H9 (cell line): Measurements from ENCODE around the gene PARK7. TPM values are rescaled to one million over a fixed set of nuclear protein-coding genes. Genes with fewer than 3 reads are reported as not detected.

Experiments
- DNase-seq: peaks from one replicate; pipeline ENCODE4 v3.0.0-alpha.2; 2017
- H2AFZ ChIP-seq: one replicate; pipeline ENCODE4 v1.6.1; 2013; ENCODE audit warnings: mild to moderate bottlenecking, low read length, control low read depth, moderate library complexity
- H2AK5ac ChIP-seq: 2 replicates; pipeline ENCODE4 v1.6.1; 2013; ENCODE audit warnings: low read length, control low read depth, mixed read lengths; ENCODE audit not compliant: insufficient read length
- H2BK120ac ChIP-seq: one replicate; pipeline ENCODE4 v1.6.1; 2013; ENCODE audit warnings: low read depth, mild to moderate bottlenecking, low read length, control low read depth, inconsistent platforms; ENCODE audit not compliant: poor library complexity, severe bottlenecking
- H2BK12ac ChIP-seq: 2 replicates; pipeline ENCODE4 v1.6.1; 2013; ENCODE audit warnings: low read length, control low read depth, mixed read lengths, low read depth; ENCODE audit not compliant: insufficient read length
- H2BK15ac ChIP-seq: 2 replicates; pipeline ENCODE4 v1.6.1; 2013; ENCODE audit warnings: low read depth, low read length, control low read depth
- H2BK20ac ChIP-seq: one replicate; pipeline ENCODE4 v1.6.1; 2013; ENCODE audit warnings: low read depth, mild to moderate bottlenecking, low read length, control low read depth, inconsistent platforms; ENCODE audit not compliant: poor library complexity, severe bottlenecking
- H2BK5ac ChIP-seq: 2 replicates; pipeline ENCODE4 v1.6.1; 2013; ENCODE audit warnings: low read length, control low read depth, mixed read lengths; ENCODE audit not compliant: insufficient read length
- H3K14ac ChIP-seq: 2 replicates; pipeline ENCODE4 v1.6.1; 2013; ENCODE audit warnings: low read length, control low read depth; ENCODE audit not compliant: insufficient read depth
- H3K18ac ChIP-seq: 2 replicates; pipeline ENCODE4 v1.6.1; 2013; ENCODE audit warnings: low read depth, mild to moderate bottlenecking, mixed read lengths, low read length, control low read depth; ENCODE audit not compliant: insufficient read length
- H3K23ac ChIP-seq: 2 replicates; pipeline ENCODE4 v1.6.1; 2013; ENCODE audit warnings: low read length, control low read depth, mixed read lengths, low read depth; ENCODE audit not compliant: insufficient read length
- H3K23me2 ChIP-seq: 2 replicates; pipeline ENCODE4 v1.6.1; 2013; ENCODE audit warnings: low read depth, mild to moderate bottlenecking, mixed read lengths, low read length, control low read depth; ENCODE audit not compliant: insufficient read length, poor library complexity, severe bottlenecking
- H3K27ac ChIP-seq: 2 replicates; pipeline ENCODE4 v1.5.1; 2013; ENCODE audit warnings: low read length, control low read depth, mixed read lengths, low read depth; ENCODE audit not compliant: insufficient read length
- H3K27me3 ChIP-seq: 2 replicates; pipeline ENCODE4 v1.6.1; 2013; ENCODE audit warnings: low read length, control low read depth, inconsistent platforms; ENCODE audit not compliant: insufficient read depth
- H3K4ac ChIP-seq: 2 replicates; pipeline ENCODE4 v1.6.1; 2013; ENCODE audit warnings: low read depth, mild to moderate bottlenecking, control low read depth, inconsistent platforms, low read length, moderate library complexity
- H3K4me1 ChIP-seq: 2 replicates; pipeline ENCODE4 v1.6.1; 2013; ENCODE audit warnings: low read length, control low read depth, inconsistent platforms; ENCODE audit not compliant: insufficient read depth
- H3K4me2 ChIP-seq: 2 replicates; pipeline ENCODE4 v1.6.1; 2013; ENCODE audit warnings: low read length, control low read depth, mixed read lengths; ENCODE audit not compliant: insufficient read length, insufficient read depth
- H3K56ac ChIP-seq: 2 replicates; pipeline ENCODE4 v1.6.1; 2013; ENCODE audit warnings: low read depth, mild to moderate bottlenecking, mixed read lengths, low read length, control low read depth; ENCODE audit not compliant: insufficient read length
- H3K79me1 ChIP-seq: 2 replicates; pipeline ENCODE4 v1.6.1; 2013; ENCODE audit warnings: low read depth, mild to moderate bottlenecking, moderate library complexity, low read length, control low read depth, inconsistent platforms; ENCODE audit not compliant: insufficient read depth, poor library complexity, severe bottlenecking
- H3K79me2 ChIP-seq: 2 replicates; pipeline ENCODE4 v1.6.1; 2013; ENCODE audit warnings: low read length, control low read depth, inconsistent platforms; ENCODE audit not compliant: insufficient read depth
- H3K9ac ChIP-seq: 2 replicates; pipeline ENCODE4 v1.6.1; 2013; ENCODE audit warnings: low read length, control low read depth, mixed read lengths; ENCODE audit not compliant: insufficient read length; ENCODE audit errors: extremely low read depth
- H3K9me3 ChIP-seq: one replicate; pipeline ENCODE4 v1.6.1; 2013; ENCODE audit warnings: low read depth, low read length, inconsistent platforms; ENCODE audit not compliant: control insufficient read depth
- H3T11ph ChIP-seq: one replicate; pipeline ENCODE4 v1.6.1; 2013; ENCODE audit warnings: mild to moderate bottlenecking, low read length, control low read depth, inconsistent platforms
- H4K20me1 ChIP-seq: one replicate; pipeline ENCODE4 v1.6.1; 2013; ENCODE audit not compliant: control insufficient read depth, insufficient read length, insufficient read depth
- H4K5ac ChIP-seq: 2 replicates; pipeline ENCODE4 v1.6.1; 2013; ENCODE audit warnings: low read depth, mild to moderate bottlenecking, mixed read lengths, low read length, control low read depth; ENCODE audit not compliant: insufficient read length
- H4K8ac ChIP-seq: replicated peaks from 2 replicates; pipeline ENCODE4 v1.6.1; 2013; ENCODE audit warnings: low read length, control low read depth, mixed read lengths, low read depth; ENCODE audit not compliant: insufficient read length
- H4K91ac ChIP-seq: 2 replicates; pipeline ENCODE4 v1.6.1; 2013; ENCODE audit warnings: low read depth, mild to moderate bottlenecking, moderate library complexity, mixed read lengths, low read length, control low read depth; ENCODE audit not compliant: insufficient read length
- H3K27ac Mint-ChIP-seq, 3 experiments: 2 replicates in 2 of 3; 3 replicates in 1 of 3; pipeline ENCODE4 v1.8.0; 2020 to 2021; ENCODE audit warnings: mixed read lengths in 3 of 3, mild to moderate bottlenecking in 1 of 3, moderate library complexity in 1 of 3
- H3K27me3 Mint-ChIP-seq: 2 replicates; pipeline ENCODE4 v1.8.0; 2021; ENCODE audit warnings: low read depth, mild to moderate bottlenecking, moderate library complexity, mixed read lengths
- H3K36me3 Mint-ChIP-seq, 3 experiments: 2 replicates in 2 of 3; 3 replicates in 1 of 3; pipeline ENCODE4 v1.8.0; 2020 to 2021; ENCODE audit warnings: low read depth in 3 of 3, mixed read lengths in 3 of 3; ENCODE audit not compliant: insufficient read depth in 1 of 3
- H3K4me1 Mint-ChIP-seq, 2 experiments: 2 replicates each; pipeline ENCODE4 v1.8.0; 2020; ENCODE audit warnings: mixed read lengths in 2 of 2
- H3K4me3 Mint-ChIP-seq, 2 experiments: 2 replicates in 1 of 2; 3 replicates in 1 of 2; pipeline ENCODE4 v1.8.0; 2020 to 2021; ENCODE audit warnings: mild to moderate bottlenecking in 2 of 2, mixed read lengths in 2 of 2, moderate library complexity in 1 of 2
- H3K9me3 Mint-ChIP-seq, 2 experiments: 2 replicates in 1 of 2; 3 replicates in 1 of 2; pipeline ENCODE4 v1.8.0; 2020; ENCODE audit warnings: mild to moderate bottlenecking in 2 of 2, mixed read lengths in 2 of 2, moderate library complexity in 1 of 2
- WGBS: extraction: QIAGEN DNeasy Blood & Tissue Kit; methylation state at CpG from one replicate; pipeline ENCODE4 v1.1.7; 2013; ENCODE audit warnings: missing lambda C conversion rate, low lambda C conversion rate, mixed read lengths; ENCODE audit not compliant: insufficient read length; ENCODE audit errors: extremely low coverage; 5-methylcytosine and 5-hydroxymethylcytosine counted together
- total RNA-seq: library from RNA; stranded (reverse); gene quantifications from 2 replicates; pipeline ENCODE4 v1.2.1, GENCODE V29; 2021
- TF ChIP-seq, protein P1 (sequence below): fragments of 200-600 bp; sonication (generic); conservative IDR thresholded peaks from 3 replicates; pipeline ENCODE4 v1.8.0; 2021; ENCODE audit warnings: antibody characterized with exemption, mild to moderate bottlenecking

Gene PARK7
- total RNA-seq, 1 experiment from 2014 or later: 370 TPM

DNA sequence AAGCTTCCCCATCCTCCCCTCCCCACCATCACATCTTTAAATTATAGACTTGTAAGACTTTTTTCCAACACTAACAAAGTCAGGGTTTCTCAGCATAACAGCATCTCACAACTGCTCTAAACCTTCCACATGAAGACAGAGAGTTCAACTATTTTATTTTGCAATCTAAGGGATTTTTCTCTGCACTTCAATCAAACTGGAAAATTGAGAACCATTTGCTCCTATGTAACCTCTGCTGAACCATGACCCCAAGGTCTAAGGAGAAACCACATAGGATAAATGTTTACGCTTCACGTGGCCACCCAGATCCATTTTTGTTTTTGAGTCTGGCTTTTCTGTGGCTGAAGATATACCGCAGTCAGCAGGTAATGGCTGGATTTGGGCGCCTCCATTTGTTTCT is 51.4 kb downstream of the PARK7 start:
- Histone ChIP-seq H4K91ac (no peak overlapping the region), H3K23ac (no peak overlapping the region), H3K9me3 (no peaks in the 10 kb centered on the region), H4K8ac (no peak overlapping the region), H2BK12ac (no peak overlapping the region), H2AK5ac (no peak overlapping the region), H3K27me3 (no peaks in the 10 kb centered on the region), H3K79me1 (peaks cover 10% of the 10 kb centered on the region), H2BK120ac (no peak overlapping the region), H3K18ac (no peak overlapping the region), H3K4me2 (no peak overlapping the region), H3K23me2 (no peaks in the 10 kb centered on the region), H3K27ac (no peak overlapping the region), H3K4me1 (peaks cover 3% of the 10 kb centered on the region; the same call in 1 of the 2 replicates), H4K20me1 (no peaks in the 10 kb centered on the region), H3K14ac (no peak overlapping the region), H3K79me2 (peaks cover 15% of the 10 kb centered on the region; the same call in 1 of the 2 replicates), H2BK20ac (no peak overlapping the region), H2AFZ (no peak overlapping the region), H3K4ac (no peak overlapping the region), H4K5ac (no peak overlapping the region), H2BK15ac (no peak overlapping the region), H2BK5ac (no peak overlapping the region), H3K9ac (no peak overlapping the region), H3T11ph (no peak overlapping the region), H3K56ac (no peak overlapping the region)
- Mint-ChIP-seq H3K27me3 (no peaks in the 10 kb centered on the region), H3K9me3 (no peaks in the 10 kb centered on the region), H3K27ac (no peak overlapping the region), H3K4me1 (peaks cover 27 to 31% of the 10 kb centered on the region in 2 experiments), H3K4me3 (no peak overlapping the region), H3K36me3 (peaks cover 28 to 45% (median 29%) of the 10 kb centered on the region in 3 experiments)
- DNase-seq: no peak
- TF ChIP-seq, protein P1, sequence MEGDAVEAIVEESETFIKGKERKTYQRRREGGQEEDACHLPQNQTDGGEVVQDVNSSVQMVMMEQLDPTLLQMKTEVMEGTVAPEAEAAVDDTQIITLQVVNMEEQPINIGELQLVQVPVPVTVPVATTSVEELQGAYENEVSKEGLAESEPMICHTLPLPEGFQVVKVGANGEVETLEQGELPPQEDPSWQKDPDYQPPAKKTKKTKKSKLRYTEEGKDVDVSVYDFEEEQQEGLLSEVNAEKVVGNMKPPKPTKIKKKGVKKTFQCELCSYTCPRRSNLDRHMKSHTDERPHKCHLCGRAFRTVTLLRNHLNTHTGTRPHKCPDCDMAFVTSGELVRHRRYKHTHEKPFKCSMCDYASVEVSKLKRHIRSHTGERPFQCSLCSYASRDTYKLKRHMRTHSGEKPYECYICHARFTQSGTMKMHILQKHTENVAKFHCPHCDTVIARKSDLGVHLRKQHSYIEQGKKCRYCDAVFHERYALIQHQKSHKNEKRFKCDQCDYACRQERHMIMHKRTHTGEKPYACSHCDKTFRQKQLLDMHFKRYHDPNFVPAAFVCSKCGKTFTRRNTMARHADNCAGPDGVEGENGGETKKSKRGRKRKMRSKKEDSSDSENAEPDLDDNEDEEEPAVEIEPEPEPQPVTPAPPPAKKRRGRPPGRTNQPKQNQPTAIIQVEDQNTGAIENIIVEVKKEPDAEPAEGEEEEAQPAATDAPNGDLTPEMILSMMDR: no peak
- no CpG with 5 or more reads among the region's 4 CpGs for WGBS
